K562 (cell line): ENCODE measurements around the gene EXOC7. TPM values are rescaled to one million over a fixed set of nuclear protein-coding genes. Genes with fewer than 3 reads are reported as not detected.

Experiments
- ATAC-seq: fragments of 200-7000 bp; cut with Tn5 transposase; 3 replicates; pipeline ENCODE4 v1.9.1; 2020; ENCODE audit warnings: moderate library complexity
- BruUV-seq: library from RNA; stranded (reverse); fragments of 400-500 nt; replicated peaks from 2 replicates; lab custom pipeline; 2021; lab: Mats Ljungman, UMichigan
- CTCF ChIA-PET: fragments of 300-600 bp; formaldehyde crosslinking; extraction: SDS; loops from one replicate; lab custom pipeline; 2021; ENCODE audit warnings: low intra/inter-chr PET ratio; lab: Yijun Ruan, JAX
- POLR2A ChIA-PET: fragments of 300-600, 350-650 bp; sonication (Branson Sonifier 250); formaldehyde crosslinking; extraction: SDS; loops from one replicate; lab custom pipeline; 2021; ENCODE audit warnings: antibody characterized with exemption, inconsistent platforms; lab: Yijun Ruan, JAX
- DNase-seq, 4 experiments: peaks; one replicate each; pipeline versions ENCODE4 v3.0.0 to v3.0.0-alpha.2; 2011 to 2018; ENCODE audit warnings: low spot score in 3 of 4, mixed read lengths in 3 of 4; ENCODE audit errors: extremely low read depth in 1 of 4
- FAIRE-seq: peaks from 2 replicates; lab custom pipeline; 2011; peaks lifted over from hg19 to GRCh38; lab: Jason Lieb, UNC
- H2AFZ ChIP-seq: 2 replicates; pipeline ENCODE4 v1.6.0; 2011; ENCODE audit warnings: low read depth, low read length, control low read depth, inconsistent platforms
- H3K27ac ChIP-seq: fragments of 200-600 bp; 3 replicates; pipeline ENCODE4 v1.8.0; 2011; ENCODE audit warnings: low read depth, mild to moderate bottlenecking, control low read depth, inconsistent platforms, low read length, moderate library complexity, mixed read lengths; ENCODE audit errors: extremely low read depth
- H3K27me3 ChIP-seq, 2 experiments: fragments of 300-600 bp in 1 of 2; 2 replicates in 1 of 2; 3 replicates in 1 of 2; pipeline versions ENCODE4 v1.6.0 to v1.8.0; 2011; ENCODE audit warnings: inconsistent platforms in 2 of 2, low read length in 2 of 2, mild to moderate bottlenecking in 1 of 2, mixed read lengths in 1 of 2, moderate library complexity in 1 of 2; ENCODE audit not compliant: control insufficient read depth in 2 of 2, insufficient read depth in 2 of 2
- H3K36me3 ChIP-seq: fragments of 300-600 bp; 3 replicates; pipeline ENCODE4 v1.8.0; 2011; ENCODE audit warnings: mild to moderate bottlenecking, low read length, inconsistent platforms; ENCODE audit not compliant: control insufficient read depth, insufficient read depth
- H3K4me1 ChIP-seq, 2 experiments: fragments of 200-600 bp in 1 of 2; replicated peaks in 1 of 2; 2 replicates in 1 of 2; 3 replicates in 1 of 2; pipeline versions ENCODE4 v1.5.1 to v1.8.0; 2011; ENCODE audit warnings: inconsistent platforms in 2 of 2, low read length in 2 of 2, mild to moderate bottlenecking in 1 of 2, mixed read lengths in 1 of 2, moderate library complexity in 1 of 2; ENCODE audit not compliant: control insufficient read depth in 2 of 2, insufficient read depth in 2 of 2
- H3K4me2 ChIP-seq: 2 replicates; pipeline ENCODE4 v1.6.1; 2011; ENCODE audit warnings: low read length, control low read depth, inconsistent platforms, mixed read lengths; ENCODE audit not compliant: insufficient read depth
- H3K4me3 ChIP-seq: fragments of 200-600 bp; sonication (generic), shearing (Covaris generic); 2 replicates; pipeline ENCODE4 v1.5.1; 2016; ENCODE audit warnings: control low read depth, inconsistent platforms
- H3K79me2 ChIP-seq: fragments of 200-600 bp; 3 replicates; pipeline ENCODE4 v1.8.0; 2011; ENCODE audit warnings: low read length, inconsistent platforms; ENCODE audit not compliant: control insufficient read depth, insufficient read depth
- H3K9ac ChIP-seq, 2 experiments: 2 replicates each; pipeline versions ENCODE4 v1.6.0 to v1.6.1; 2011; ENCODE audit warnings: low read depth in 2 of 2, low read length in 2 of 2, control low read depth in 1 of 2, inconsistent platforms in 1 of 2, mild to moderate bottlenecking in 1 of 2, mixed read lengths in 1 of 2; ENCODE audit not compliant: insufficient read depth in 1 of 2
- H3K9me1 ChIP-seq: one replicate; pipeline ENCODE4 v1.6.0; 2011; ENCODE audit warnings: inconsistent platforms, mild to moderate bottlenecking, low read length, moderate library complexity; ENCODE audit not compliant: control insufficient read depth, insufficient read depth
- H3K9me3 ChIP-seq: replicated peaks from 2 replicates; pipeline ENCODE4 v1.5.1; 2011; ENCODE audit warnings: low read depth, low read length, inconsistent platforms; ENCODE audit not compliant: control insufficient read depth, insufficient read depth
- H4K20me1 ChIP-seq: replicated peaks from 2 replicates; pipeline ENCODE4 v1.6.1; 2011; ENCODE audit warnings: low read length, inconsistent platforms, mixed read lengths; ENCODE audit not compliant: control insufficient read depth, insufficient read depth
- ATF1 ChIP-seq, 2 experiments: fragments of 450-650 bp in 1 of 2; IDR thresholded peaks; 2 replicates each; pipeline ENCODE4 v1.6.1; 2016; ENCODE audit warnings: missing compliant biosample characterization in 1 of 2, missing genetic modification characterization in 1 of 2
- ATF3 ChIP-seq, 2 experiments: fragments of 450-650 bp in 1 of 2; sonication (generic) in 1 of 2; formaldehyde crosslinking in 1 of 2; IDR thresholded peaks in 1 of 2; conservative IDR thresholded peaks in 1 of 2; 2 replicates each; pipeline versions ENCODE4 v1.6.1 to v1.8.1; 2016 to 2023; ENCODE audit warnings: mild to moderate bottlenecking in 2 of 2, moderate library complexity in 2 of 2, inconsistent platforms in 1 of 2, missing genetic modification reagents in 1 of 2
- CBX1 ChIP-seq: sonication (generic); IDR thresholded peaks from 2 replicates; pipeline ENCODE4 v1.6.1; 2016; ENCODE audit warnings: antibody characterized with exemption, low read depth, mild to moderate bottlenecking
- CBX5 ChIP-seq: IDR thresholded peaks from 2 replicates; pipeline ENCODE4 v1.6.1; 2014; ENCODE audit warnings: low read depth, borderline replicate concordance
- CEBPZ ChIP-seq: fragments of 150-350 bp; IDR thresholded peaks from 2 replicates; pipeline ENCODE4 v1.6.1; 2014; ENCODE audit warnings: low read depth, mild to moderate bottlenecking, low read length, borderline replicate concordance
- ELF2 ChIP-seq: fragments of 250-450 bp; sonication (Bioruptor Pico); IDR thresholded peaks from 2 replicates; pipeline ENCODE4 v1.5.0; 2021; ENCODE audit warnings: mild to moderate bottlenecking
- GABPA ChIP-seq: fragments of 200-800 bp; sonication (Bioruptor generic); conservative IDR thresholded peaks from 2 replicates; pipeline ENCODE4 v1.6.1; 2016; ENCODE audit warnings: low read depth, missing genetic modification characterization, missing compliant biosample characterization
- HMG20A ChIP-seq: fragments of 450-650 bp; formaldehyde crosslinking; conservative IDR thresholded peaks from 2 replicates; pipeline ENCODE4 v1.4.0; 2020; ENCODE audit warnings: mild to moderate bottlenecking, mixed read lengths
- HMGN3 ChIP-seq: IDR thresholded peaks from 2 replicates; pipeline ENCODE4 v1.6.1; 2011; ENCODE audit warnings: borderline replicate concordance, low read depth, mild to moderate bottlenecking, mixed read lengths, low read length; ENCODE audit not compliant: insufficient read length; ENCODE audit errors: extremely low read depth
- SAFB2 ChIP-seq: fragments of 200-400 bp; formaldehyde crosslinking; IDR thresholded peaks from 2 replicates; pipeline ENCODE4 v1.6.1; 2018; ENCODE audit warnings: borderline replicate concordance, low read length, low read depth, moderate library complexity; ENCODE audit not compliant: severe bottlenecking
- SUPT5H ChIP-seq: fragments of 450-650 bp; IDR thresholded peaks from 2 replicates; pipeline ENCODE4 v1.6.1; 2016
- TARDBP ChIP-seq: fragments of 450-650 bp; IDR thresholded peaks from 2 replicates; pipeline ENCODE4 v1.6.1; 2016
- XRCC4 ChIP-seq: IDR thresholded peaks from one replicate; pipeline ENCODE4 v1.6.1; 2011; ENCODE audit not compliant: insufficient read depth, insufficient read length; ENCODE audit errors: extremely low read depth
- ZBED1 ChIP-seq: IDR thresholded peaks from 2 replicates; pipeline ENCODE4 v1.6.1; 2014
- ZBTB7A ChIP-seq: IDR thresholded peaks from 2 replicates; pipeline ENCODE4 v1.6.1; 2011; ENCODE audit warnings: low read depth, mild to moderate bottlenecking, low read length, moderate library complexity, borderline replicate concordance; ENCODE audit not compliant: control insufficient read depth
- ZC3H11A ChIP-seq: IDR thresholded peaks from 2 replicates; pipeline ENCODE4 v1.6.1; 2012; ENCODE audit warnings: low read depth, low read length, improper control_type of control experiment
- ZNF75A ChIP-seq: fragments of 450-650 bp; formaldehyde crosslinking; IDR thresholded peaks from 2 replicates; pipeline ENCODE4 v1.4.0; 2020; ENCODE audit warnings: mild to moderate bottlenecking
- WGBS: fragments of 100-300 bp; shearing (Covaris generic); methylation state at CpG from one replicate; pipeline ENCODE4 v1.1.6; 2016; ENCODE audit warnings: low coverage, mixed read lengths; ENCODE audit not compliant: insufficient coverage; ENCODE audit errors: missing lambda C conversion rate; 5-methylcytosine and 5-hydroxymethylcytosine counted together
- in situ Hi-C: fragments of 300-500 bp; cut with MboI; formaldehyde crosslinking; loops from 4 replicates; pipeline ENCODE4 v1.15.0; 2018; ENCODE audit warnings: inconsistent platforms, mixed read lengths
- intact Hi-C: fragments of 100-400 bp; cut with micrococcal nuclease; formaldehyde crosslinking; loops from 2 replicates; pipeline ENCODE4 v1.14.2; 2022
- polyA plus RNA-seq, 8 experiments: library from polyadenylated mRNA; depleted of rRNA in 4 of 8; stranded (reverse) in 5 of 8; unstranded in 3 of 8; fragments of >200 nt; fragmentation: Nextera tagmentation in 2 of 8; fragmentation: Illumina TruSeq in 1 of 8; extraction: Ambion mirVana in 2 of 8; extraction: Trizol in 1 of 8; gene quantifications; 2 replicates each; pipeline versions ENCODE4 v1.2.1 to v1.2.3, GENCODE V29; 2011 to 2014; ENCODE audit warnings: inconsistent platforms in 1 of 8, missing spikeins in 1 of 8
- total RNA-seq, 7 experiments: library from RNA; depleted of rRNA in 6 of 7; stranded (reverse); fragments of >200 nt in 6 of 7; fragmentation: Illumina TruSeq in 2 of 7; extraction: Trizol in 2 of 7; gene quantifications; 2 replicates each; pipeline versions ENCODE4 v1.2.1 to v1.2.3, GENCODE V29; 2011 to 2021; ENCODE audit warnings: low replicate concordance in 1 of 7
- TF ChIP-seq, protein P1 (sequence below): fragments of 450-650 bp; IDR thresholded peaks from one replicate; pipeline ENCODE4 v1.6.1; 2018; ENCODE audit warnings: mild to moderate bottlenecking, moderate library complexity; ENCODE audit not compliant: partially characterized antibody

The EXOC7 gene
- total and polyA plus RNA-seq, 9 of the 15 experiments (the other 6 are each of a cell fraction or from before 2014, with no cell fraction given), result 18.6 to 57.0 (median 35.0) TPM

DNA sequence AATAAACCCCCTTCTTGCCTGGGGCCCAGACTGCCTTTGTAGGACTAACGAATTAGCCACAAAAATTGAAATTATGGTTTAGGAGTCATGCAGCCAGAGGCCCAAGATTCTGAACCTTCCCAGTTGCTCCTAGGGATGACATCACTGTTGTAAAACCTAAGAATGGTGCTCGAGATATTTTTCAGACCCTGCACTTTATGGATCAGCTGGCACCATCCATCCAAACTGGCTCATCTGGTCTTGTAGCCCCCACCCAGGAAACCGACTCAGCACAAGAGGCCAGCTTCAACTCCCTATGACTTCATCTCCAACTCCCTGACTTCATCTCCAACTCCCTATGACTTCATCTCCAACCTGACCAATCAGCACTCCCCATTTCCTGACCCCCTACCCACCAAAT, 65.5 kb downstream of the EXOC7 start:
- ATAC-seq, result no peak
- BruUV-seq, result no TSS peak
- H3K27ac ChIP-seq, result no peak overlapping the region
- H3K9me1 ChIP-seq, result no peaks in the 10 kb centered on the region
- in situ Hi-C loops, result no loop called here
- POLR2A ChIA-PET, result interaction anchor here (1.1 to 1.5 kb wide), 3 partner anchors 9 to 12 kb away, joined by 3 to 4 read pairs (median 3); no protein-coding TSS in a partner anchor
- no peaks in the 10 kb centered on the region; a peak in 1 of 5 replicates for H3K4me1 ChIP-seq
- no peaks in the 10 kb centered on the region for H3K9me3 ChIP-seq
- 0 out of 2 replicates have a peak, but pooled peaks cover 9% of the 10 kb centered on the region for H4K20me1 ChIP-seq
- CTCF ChIA-PET, result no interaction called here
- H3K27me3 ChIP-seq, result no peaks in the 10 kb centered on the region
- intact Hi-C loops, result no loop called here
- no peak overlapping the region for H3K4me2 ChIP-seq
- H3K4me3 ChIP-seq, result no peak overlapping the region
- 70% methylated on average over 3 of the region's 3 CpGs for WGBS
- H2AFZ ChIP-seq, result no peak overlapping the region
- H3K36me3 ChIP-seq, result peaks cover 51% of the 10 kb centered on the region; the same call in 2 of the 3 replicates
- no peak for FAIRE-seq
- no peak for DNase-seq
- H3K9ac ChIP-seq, result no peak overlapping the region
- H3K79me2 ChIP-seq, result no peaks in the 10 kb centered on the region
- TF ChIP-seq TARDBP (no peak), SAFB2 (no peak), ELF2 (CRISPR knock-in tag) (no peak), CBX5 (no peak), CEBPZ (no peak), HMGN3 (no peak), ATF1 (CRISPR knock-in tag; IDR thresholded peaks at IDR 0.05) (no peak), ATF1 (tag; IDR thresholded peaks at IDR 0.05) (peak; percentile 58), ZC3H11A (no peak), ZNF75A (CRISPR knock-in tag) (no peak), CBX1 (no peak), GABPA (no peak), ATF3 (IDR thresholded peaks at IDR 0.05) (peak; percentile 24; the same call in 1 of the 2 replicates), ATF3 (CRISPR knock-in tag; conservative IDR thresholded peaks at IDR 0.05) (no peak), XRCC4 (no peak), HMG20A (CRISPR knock-in tag) (no peak), SUPT5H (peak; percentile 45), ZBED1 (no peak), ZBTB7A (no peak)
- TF ChIP-seq, protein P1, sequence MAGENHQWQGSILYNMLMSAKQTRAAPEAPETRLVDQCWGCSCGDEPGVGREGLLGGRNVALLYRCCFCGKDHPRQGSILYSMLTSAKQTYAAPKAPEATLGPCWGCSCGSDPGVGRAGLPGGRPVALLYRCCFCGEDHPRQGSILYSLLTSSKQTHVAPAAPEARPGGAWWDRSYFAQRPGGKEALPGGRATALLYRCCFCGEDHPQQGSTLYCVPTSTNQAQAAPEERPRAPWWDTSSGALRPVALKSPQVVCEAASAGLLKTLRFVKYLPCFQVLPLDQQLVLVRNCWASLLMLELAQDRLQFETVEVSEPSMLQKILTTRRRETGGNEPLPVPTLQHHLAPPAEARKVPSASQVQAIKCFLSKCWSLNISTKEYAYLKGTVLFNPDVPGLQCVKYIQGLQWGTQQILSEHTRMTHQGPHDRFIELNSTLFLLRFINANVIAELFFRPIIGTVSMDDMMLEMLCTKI, result no peak
